HCT116 (cell line): ENCODE data around the gene TMEM156. TPM values are rescaled to one million over a fixed set of nuclear protein-coding genes. Genes with fewer than 3 reads are reported as not detected.
A peak's percentile ranks its signal among the peaks of the same experiment; 100 is the strongest.

ENCODE experiments used
- ATAC-seq: fragments of 200-7000 bp; cut with Tn5 transposase; 2 replicates; pipeline ENCODE4 v1.9.1; 2020; ENCODE audit warnings: mild to moderate bottlenecking, moderate library complexity
- BruUV-seq: library from RNA; stranded (reverse); fragments of 400-500 nt; replicated peaks from 2 replicates; lab custom pipeline; 2021; lab: Mats Ljungman, UMichigan
- CTCF ChIA-PET: fragments of 300-600 bp; sonication (Branson Sonifier 250); formaldehyde crosslinking; loops from one replicate; lab custom pipeline; 2021; ENCODE audit warnings: antibody characterized with exemption; lab: Charles Lee
- POLR2A ChIA-PET: fragments of 300-600, 350-600 bp; sonication (Branson Sonifier 250); formaldehyde crosslinking; loops from one replicate; lab custom pipeline; 2021; ENCODE audit warnings: antibody characterized with exemption; lab: Charles Lee
- RAD21 ChIA-PET, 2 experiments: fragments of 300-600 bp; sonication (Branson Sonifier 250); formaldehyde crosslinking; loops; one replicate each; lab custom pipeline; 2023; ENCODE audit warnings: low total read pairs in 2 of 2; ENCODE audit not compliant: uncharacterized antibody in 2 of 2, unreplicated experiment in 2 of 2, low non-redundant PET in 1 of 2; lab: Charles Lee
- DNase-seq: peaks from one replicate; pipeline ENCODE4 v3.0.0-alpha.2; 2010; ENCODE audit warnings: low read depth, low spot score
- H2AFZ ChIP-seq: fragments of 200-600 bp; shearing (Covaris generic), sonication (generic); 2 replicates; pipeline ENCODE4 v1.6.1; 2017; ENCODE audit warnings: low read depth, mixed run types, mixed read lengths, antibody characterized with exemption, low read length; ENCODE audit not compliant: poor library complexity, severe bottlenecking
- H3K27ac ChIP-seq: 2 replicates; pipeline ENCODE4 v1.5.1; 2012; ENCODE audit warnings: low read depth, low read length
- H3K27me3 ChIP-seq: fragments of 200-600 bp; sonication (generic); 2 replicates; pipeline ENCODE4 v1.6.1; 2016; ENCODE audit warnings: mixed run types, low read length, mixed read lengths; ENCODE audit not compliant: insufficient read depth
- H3K36me3 ChIP-seq, 2 experiments: fragments of 200-500 bp in 1 of 2; fragments of 200-600 bp in 1 of 2; sonication (Bioruptor generic) in 1 of 2; sonication (generic) in 1 of 2; 2 replicates each; pipeline versions ENCODE4 v1.5.1 to v1.6.1; 2014 to 2016; ENCODE audit warnings: low read length in 2 of 2, inconsistent platforms in 1 of 2, mixed read lengths in 1 of 2, mixed run types in 1 of 2; ENCODE audit not compliant: insufficient read depth in 2 of 2, control insufficient read depth in 1 of 2
- H3K4me1 ChIP-seq, 2 experiments: fragments of 200-600 bp in 1 of 2; sonication (generic) in 1 of 2; 2 replicates each; pipeline versions ENCODE4 v1.5.1 to v1.6.1; 2012 to 2017; ENCODE audit warnings: low read length in 2 of 2, inconsistent platforms in 1 of 2, mild to moderate bottlenecking in 1 of 2, mixed read lengths in 1 of 2, mixed run types in 1 of 2, moderate library complexity in 1 of 2; ENCODE audit not compliant: insufficient read depth in 2 of 2, control insufficient read depth in 1 of 2
- H3K4me2 ChIP-seq: fragments of 200-600 bp; sonication (generic); 2 replicates; pipeline ENCODE4 v1.6.1; 2017; ENCODE audit warnings: mixed run types, low read length, mixed read lengths
- H3K4me3 ChIP-seq, 2 experiments: fragments of 200-600 bp in 1 of 2; sonication (generic) in 1 of 2; replicated peaks in 1 of 2; 2 replicates each; pipeline ENCODE4 v1.5.1; 2011 to 2016; ENCODE audit warnings: low read length in 2 of 2, control low read depth in 1 of 2, low read depth in 1 of 2, mild to moderate bottlenecking in 1 of 2, mixed read lengths in 1 of 2, mixed run types in 1 of 2
- H3K79me2 ChIP-seq: fragments of 200-600 bp; sonication (generic); 2 replicates; pipeline ENCODE4 v1.6.1; 2017; ENCODE audit warnings: mild to moderate bottlenecking, mixed run types, low read length, moderate library complexity, mixed read lengths; ENCODE audit not compliant: insufficient read depth
- H3K9ac ChIP-seq: fragments of 200-600 bp; sonication (generic); 2 replicates; pipeline ENCODE4 v1.6.1; 2016; ENCODE audit warnings: low read length, mixed read lengths
- H3K9me2 ChIP-seq: fragments of 200-600 bp; sonication (generic), shearing (Covaris generic); 2 replicates; pipeline ENCODE4 v1.6.1; 2017; ENCODE audit warnings: mixed run types, mild to moderate bottlenecking, moderate library complexity; ENCODE audit not compliant: insufficient read depth
- H3K9me3 ChIP-seq, 2 experiments: fragments of 200-500 bp in 1 of 2; fragments of 200-600 bp in 1 of 2; sonication (Bioruptor generic) in 1 of 2; sonication (generic) in 1 of 2; 2 replicates each; pipeline ENCODE4 v1.6.1; 2014 to 2017; ENCODE audit warnings: low read length in 2 of 2, mixed read lengths in 2 of 2, inconsistent platforms in 1 of 2, low read depth in 1 of 2, mild to moderate bottlenecking in 1 of 2, mixed run types in 1 of 2, moderate library complexity in 1 of 2; ENCODE audit not compliant: control insufficient read depth in 1 of 2, insufficient read depth in 1 of 2
- H4K20me1 ChIP-seq: fragments of 200-600 bp; sonication (generic), shearing (Covaris generic); 2 replicates; pipeline ENCODE4 v1.6.1; 2017; ENCODE audit warnings: mixed run types, mild to moderate bottlenecking, moderate library complexity; ENCODE audit not compliant: insufficient read depth
- CBX3 ChIP-seq: IDR thresholded peaks from 2 replicates; pipeline ENCODE4 v1.6.1; 2012; ENCODE audit warnings: low read depth
- CTCF ChIP-seq, 3 experiments: fragments of 200-600 bp in 1 of 3; sonication (generic) in 1 of 3; IDR thresholded peaks in 2 of 3; conservative IDR thresholded peaks in 1 of 3; 2 replicates each; pipeline ENCODE4 v1.5.1; 2012 to 2017; ENCODE audit warnings: low read depth in 2 of 3, low read length in 2 of 3, antibody characterized with exemption in 1 of 3, borderline replicate concordance in 1 of 3, control low read depth in 1 of 3, mild to moderate bottlenecking in 1 of 3, mixed read lengths in 1 of 3, mixed run types in 1 of 3, moderate library complexity in 1 of 3; ENCODE audit not compliant: insufficient read depth in 1 of 3
- EGR1 ChIP-seq: IDR thresholded peaks from 2 replicates; pipeline ENCODE4 v1.6.1; 2012; ENCODE audit warnings: low read depth
- ELF1 ChIP-seq: IDR thresholded peaks from 2 replicates; pipeline ENCODE4 v1.6.1; 2012; ENCODE audit warnings: low read depth, borderline replicate concordance
- EZH2phosphoT487 ChIP-seq: fragments of 200-600 bp; IDR thresholded peaks from 2 replicates; pipeline ENCODE4 v1.6.1; 2018; ENCODE audit warnings: antibody characterized with exemption, borderline replicate concordance
- MAX ChIP-seq: IDR thresholded peaks from 2 replicates; pipeline ENCODE4 v1.6.1; 2012
- POLR2AphosphoS5 ChIP-seq: IDR thresholded peaks from 2 replicates; pipeline ENCODE4 v1.6.1; 2011; ENCODE audit warnings: mild to moderate bottlenecking, low read depth, low read length, moderate library complexity
- REST ChIP-seq: IDR thresholded peaks from 2 replicates; pipeline ENCODE4 v1.6.1; 2012; ENCODE audit warnings: low read depth
- SP1 ChIP-seq: IDR thresholded peaks from 2 replicates; pipeline ENCODE4 v1.6.1; 2012; ENCODE audit warnings: low read depth
- SRF ChIP-seq: IDR thresholded peaks from 2 replicates; pipeline ENCODE4 v1.6.1; 2012; ENCODE audit warnings: low read depth
- TCF7L2 ChIP-seq: IDR thresholded peaks from 2 replicates; pipeline ENCODE4 v1.7.0; 2011; ENCODE audit warnings: borderline replicate concordance, inconsistent platforms; ENCODE audit not compliant: insufficient read depth, insufficient read length; ENCODE audit errors: extremely low read depth
- YY1 ChIP-seq: IDR thresholded peaks from 2 replicates; pipeline ENCODE4 v1.6.1; 2011; ENCODE audit warnings: low read length, low read depth, moderate library complexity, mild to moderate bottlenecking; ENCODE audit not compliant: insufficient replicate concordance; ENCODE audit errors: extremely low read depth
- ZFX ChIP-seq: fragments of 450-650 bp; IDR thresholded peaks from 2 replicates; pipeline ENCODE4 v1.6.1; 2017
- ZNF274 ChIP-seq: fragments of 200-500 bp; sonication (Bioruptor generic); IDR thresholded peaks from 2 replicates; pipeline ENCODE4 v1.6.1; 2014; ENCODE audit warnings: mild to moderate bottlenecking, low read depth, low read length, inconsistent platforms
- intact Hi-C: fragments of 100-400 bp; cut with micrococcal nuclease; formaldehyde crosslinking; loops from 2 replicates; pipeline ENCODE4 v1.10.0; 2022
- total RNA-seq: library from RNA; stranded (reverse); gene quantifications from one replicate; pipeline ENCODE4 v1.2.1, GENCODE V29; 2021; ENCODE audit not compliant: unreplicated experiment

Gene TMEM156
- total RNA-seq, 1 experiment from 2014 or later, result 0.22 TPM

GRCh38 chr4:39029752-39030694, 2.2 kb downstream of the TMEM156 start (continued):
- TF ChIP-seq TCF7L2, result no peak
- no peak for TF ChIP-seq REST

GRCh38 chr4:39026096-39026495, 6.1 kb downstream of the TMEM156 start:
- intact Hi-C loops, result no loop called here
- CTCF ChIA-PET, result no interaction called here
- POLR2A ChIA-PET, result no interaction called here

More at GRCh38 chr4:39026096-39026495, 6.1 kb downstream of the TMEM156 start:
- RAD21 ChIA-PET, result no interaction called here
- BruUV-seq, result no TSS peak
- H4K20me1 ChIP-seq, result no peaks in the 10 kb centered on the region
- H3K27me3 ChIP-seq, result no peaks in the 10 kb centered on the region
- H3K9ac ChIP-seq, result no peak overlapping the region
- H3K36me3 ChIP-seq, result no peaks in the 10 kb centered on the region
- no peaks in the 10 kb centered on the region for H3K9me2 ChIP-seq
- no peak for DNase-seq
- H3K79me2 ChIP-seq, result no peaks in the 10 kb centered on the region
- no peak overlapping the region for H3K27ac ChIP-seq
- no peak for TF ChIP-seq EZH2phosphoT487
- TF ChIP-seq EGR1, result no peak
- no peak for TF ChIP-seq ELF1
- no peak for TF ChIP-seq CTCF (IDR thresholded peaks at IDR 0.05 in 2 of 3, conservative IDR thresholded peaks at IDR 0.05 in 1 of 3; ENCODE audit: borderline replicate concordance in 1 of 3, insufficient read depth in 1 of 3, low read depth in 2 of 3, low read length in 2 of 3)
- no peak for TF ChIP-seq ZNF274
- TF ChIP-seq POLR2AphosphoS5, result no peak
- no peak for TF ChIP-seq TCF7L2
- no peak for TF ChIP-seq ZFX
- TF ChIP-seq MAX, result no peak
- no peak for TF ChIP-seq CBX3
- TF ChIP-seq YY1, result no peak
- TF ChIP-seq SP1, result no peak
- no peak for TF ChIP-seq SRF
- H2AFZ ChIP-seq, result peak overlapping the region; percentile 70
- H3K4me3 ChIP-seq, result no peak overlapping the region
- H3K4me1 ChIP-seq, result peaks cover 0 to 4% of the 10 kb centered on the region in 2 experiments; a peak in 1 of 4 replicates
- H3K9me3 ChIP-seq, result no peaks in the 10 kb centered on the region
- H3K4me2 ChIP-seq, result no peak overlapping the region
- ATAC-seq, result no peak
